Measurements from ENCODE around the gene REC8. TPM values are rescaled to one million over a fixed set of nuclear protein-coding genes. Genes with fewer than 3 reads are reported as not detected.

The REC8 gene
- total and polyA plus RNA-seq, 2 of the 13 experiments (the other 11 are each of a cell fraction or from before 2014, with no cell fraction given): 3.4 to 14.7 TPM

GRCh38 chr14:24147761-24148428 lies 24.0 kb upstream of the REC8 start (continued):
- peak; percentile 75 for TF ChIP-seq ZNF781 (CRISPR knock-in tag; IDR thresholded peaks at IDR 0.05; ENCODE audit: borderline replicate concordance, not compliant biosample characterization)
- TF ChIP-seq HOXA3 (CRISPR knock-in tag; IDR thresholded peaks at IDR 0.05): 0 out of 2 replicates have a peak, but pooled peaks have one; percentile 1
- TF ChIP-seq NAIF1 (CRISPR knock-in tag; IDR thresholded peaks at IDR 0.05; ENCODE audit: borderline replicate concordance): no peak
- TF ChIP-seq DMTF1 (CRISPR knock-in tag; IDR thresholded peaks at IDR 0.05): peak; percentile 80; the same call in 1 of the 2 replicates
- no peak for TF ChIP-seq ZNF644 (CRISPR knock-in tag; IDR thresholded peaks at IDR 0.05; ENCODE audit: low read depth)
- peak; percentile 55; the same call in 1 of the 2 replicates for TF ChIP-seq CENPT (CRISPR knock-in tag; IDR thresholded peaks at IDR 0.05; ENCODE audit: low read depth)
- peak; percentile 91 for TF ChIP-seq SMAD9 (CRISPR knock-in tag; IDR thresholded peaks at IDR 0.05)
- TF ChIP-seq SMAD1 (CRISPR knock-in tag; IDR thresholded peaks at IDR 0.05; ENCODE audit: borderline replicate concordance, low read depth): 0 out of 2 replicates have a peak, but pooled peaks have one; percentile 29
- TF ChIP-seq ZNF562 (CRISPR knock-in tag; IDR thresholded peaks at IDR 0.05; ENCODE audit: borderline replicate concordance): no peak
- TF ChIP-seq LBX2 (CRISPR knock-in tag; IDR thresholded peaks at IDR 0.05; ENCODE audit: borderline replicate concordance): peak; percentile 75; the same call in 1 of the 2 replicates
- 0 out of 2 replicates have a peak, but pooled peaks have one; percentile 12 for TF ChIP-seq ZBTB3 (CRISPR knock-in tag; IDR thresholded peaks at IDR 0.05; ENCODE audit: borderline replicate concordance, low read depth)
- peak; percentile 19; the same call in 1 of the 2 replicates for TF ChIP-seq ZBTB38 (CRISPR knock-in tag; IDR thresholded peaks at IDR 0.05)
- peak; percentile 92 for TF ChIP-seq GTF3A (CRISPR knock-in tag; conservative IDR thresholded peaks at IDR 0.05)
- TF ChIP-seq ZNF142 (CRISPR knock-in tag; IDR thresholded peaks at IDR 0.05): peak; percentile 38; the same call in 1 of the 2 replicates
- TF ChIP-seq GATA4 (IDR thresholded peaks at IDR 0.05; ENCODE audit: borderline replicate concordance, low read depth): no peak
- peak; percentile 56; the same call in 1 of the 2 replicates for TF ChIP-seq ZBTB34 (CRISPR knock-in tag; IDR thresholded peaks at IDR 0.05)

Data from HepG2 (cell line).